Measurements from ENCODE around the gene TEX53.

TEX53 gene

GRCh38 chr9:114674076-114674797, 16.6 kb upstream of the TEX53 start:
- TF ChIP-seq GATA1 (IDR thresholded peaks at IDR 0.05; ENCODE audit: low read depth, low read length) = no peak
- no peak for TF ChIP-seq POLR2A (IDR thresholded peaks at IDR 0.05; ENCODE audit: low read length)
- DNase-seq = no peak

- TF ChIP-seq POLR2A (IDR thresholded peaks at IDR 0.05; ENCODE audit: low read length) = no peak
- TF ChIP-seq GATA1 (IDR thresholded peaks at IDR 0.05; ENCODE audit: low read depth, low read length) = no peak
- no peak for DNase-seq
Measured at GRCh38 chr9:114671605-114672004, 14.0 kb upstream of the TEX53 start.

GRCh38 chr9:114669961-114670360, 12.4 kb upstream of the TEX53 start:
- no peak for DNase-seq
- no peak for TF ChIP-seq POLR2A (IDR thresholded peaks at IDR 0.05; ENCODE audit: low read length)
- no peak for TF ChIP-seq GATA1 (IDR thresholded peaks at IDR 0.05; ENCODE audit: low read depth, low read length)

DNA sequence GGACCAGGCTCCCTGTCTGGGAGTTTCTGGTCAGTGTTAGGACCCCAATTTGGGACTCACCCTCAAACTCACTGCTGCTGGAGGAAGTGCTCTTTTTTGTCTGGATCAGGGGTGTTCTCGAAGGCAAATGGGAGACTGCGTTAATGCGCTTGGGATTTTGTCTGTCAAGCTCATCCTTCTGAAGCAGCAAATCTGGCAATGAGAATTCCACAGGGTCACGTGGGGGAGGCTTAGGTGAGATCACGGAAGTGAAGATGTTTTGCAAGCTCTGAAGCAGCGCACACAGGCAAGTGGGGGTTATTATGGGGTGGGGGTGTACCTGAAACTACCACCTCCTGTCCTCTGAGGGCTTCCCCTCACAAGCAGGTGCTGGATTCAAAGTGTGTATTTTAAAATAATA, 10.5 kb upstream of the TEX53 start:
- no peak for DNase-seq

GRCh38 chr9:114666851-114667250, 9.2 kb upstream of the TEX53 start:
- DNase-seq = no peak
- TF ChIP-seq GATA1 (IDR thresholded peaks at IDR 0.05; ENCODE audit: low read depth, low read length) = no peak
- no peak for TF ChIP-seq POLR2A (IDR thresholded peaks at IDR 0.05; ENCODE audit: low read length)

More for the DNA sequence above, 10.5 kb upstream of the TEX53 start:
- no peak for TF ChIP-seq POLR2A (IDR thresholded peaks at IDR 0.05; ENCODE audit: low read length)
- no peak for TF ChIP-seq GATA1 (IDR thresholded peaks at IDR 0.05; ENCODE audit: low read depth, low read length)

DNA sequence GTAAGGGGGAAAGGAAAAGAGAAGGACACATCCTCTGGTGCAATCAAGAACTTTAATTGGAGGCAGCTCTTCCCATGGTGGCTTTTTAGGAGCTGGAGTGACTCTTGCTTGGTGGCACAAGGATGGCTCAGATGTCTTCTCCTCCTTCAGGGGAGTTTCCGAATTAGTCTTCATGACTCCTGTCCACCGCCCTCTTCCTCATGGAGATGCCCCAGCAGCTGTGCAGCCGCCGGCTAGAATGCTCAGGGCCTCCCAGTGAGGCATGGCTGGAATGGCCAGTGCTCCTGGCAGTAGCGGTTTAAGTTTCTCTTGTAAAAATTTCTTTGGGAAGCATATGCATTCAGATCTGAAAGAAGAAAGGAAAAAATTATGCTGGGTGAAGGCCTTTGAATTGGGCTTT, 8.8 kb upstream of the TEX53 start:
- DNase-seq = no peak
- TF ChIP-seq GATA1 (IDR thresholded peaks at IDR 0.05; ENCODE audit: low read depth, low read length) = no peak
- TF ChIP-seq POLR2A (IDR thresholded peaks at IDR 0.05; ENCODE audit: low read length) = no peak

DNA sequence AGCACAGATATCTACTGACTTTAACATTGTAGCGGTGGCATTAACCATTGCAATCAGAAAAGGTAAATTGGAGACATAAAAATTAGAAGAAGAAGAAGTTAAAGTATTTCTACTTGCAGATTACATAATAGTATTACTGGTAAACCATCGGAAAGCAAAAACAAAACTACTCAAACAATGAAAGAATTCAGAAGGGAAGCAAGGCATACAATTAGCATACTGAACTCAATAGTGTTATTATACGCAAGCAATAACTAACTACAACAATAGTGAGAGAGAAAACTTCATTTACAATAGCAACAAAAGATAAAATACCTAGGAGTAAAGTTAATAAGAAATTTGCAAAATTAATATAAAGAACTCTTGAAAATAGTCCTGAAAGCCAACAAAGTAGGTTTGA, 6.6 kb upstream of the TEX53 start:
- TF ChIP-seq GATA1 (IDR thresholded peaks at IDR 0.05; ENCODE audit: low read depth, low read length) (no peak), POLR2A (IDR thresholded peaks at IDR 0.05; ENCODE audit: low read length) (no peak)
- DNase-seq = no peak

- peak; percentile 21 to 64 for DNase-seq
- TF ChIP-seq POLR2A (IDR thresholded peaks at IDR 0.05; ENCODE audit: low read length) = no peak
- no peak for TF ChIP-seq GATA1 (IDR thresholded peaks at IDR 0.05; ENCODE audit: low read depth, low read length)
Measured at GRCh38 chr9:114662081-114662989, 4.7 kb upstream of the TEX53 start.

- no peak for TF ChIP-seq GATA1 (IDR thresholded peaks at IDR 0.05; ENCODE audit: low read depth, low read length)
- no peak for TF ChIP-seq POLR2A (IDR thresholded peaks at IDR 0.05; ENCODE audit: low read length)
- DNase-seq = no peak
Measured at GRCh38 chr9:114656301-114656700, 1.3 kb downstream of the TEX53 start.

GRCh38 chr9:114655689-114656088, 1.9 kb downstream of the TEX53 start:
- no peak for TF ChIP-seq GATA1 (IDR thresholded peaks at IDR 0.05; ENCODE audit: low read depth, low read length)
- TF ChIP-seq POLR2A (IDR thresholded peaks at IDR 0.05; ENCODE audit: low read length) = no peak
- DNase-seq = no peak

DNA sequence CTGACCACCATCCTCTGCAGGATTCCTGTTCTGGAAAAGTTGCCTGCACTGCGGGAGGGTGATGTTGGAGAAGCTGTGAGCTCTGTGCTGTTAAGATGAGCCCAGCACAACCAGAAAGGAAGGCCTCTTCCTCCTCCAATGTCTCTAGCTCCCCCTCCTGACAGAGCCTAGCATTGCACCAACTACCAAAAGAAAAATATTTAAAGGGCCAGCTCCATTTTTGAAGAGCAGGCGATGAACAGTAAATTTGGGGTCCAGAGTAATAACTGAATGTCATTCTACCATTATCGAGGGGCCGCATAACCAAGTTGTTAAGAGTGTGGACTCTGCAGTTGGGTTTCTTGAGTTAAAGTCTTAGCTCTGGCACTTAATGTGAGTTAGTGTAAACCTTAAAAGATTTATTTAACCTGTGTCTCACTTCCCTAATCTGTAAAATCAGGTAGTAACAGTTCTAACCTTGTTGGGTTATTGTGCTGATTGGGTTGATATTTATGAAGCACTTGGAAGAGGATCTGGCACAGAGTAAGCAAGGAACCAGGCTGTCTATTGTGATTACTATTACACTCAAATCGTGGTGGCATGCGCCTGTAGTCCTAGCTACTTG, 3.9 kb downstream of the TEX53 start:
- peak; percentile 70 to 83 for DNase-seq
- TF ChIP-seq POLR2A (IDR thresholded peaks at IDR 0.05; ENCODE audit: low read length) (no peak), GATA1 (IDR thresholded peaks at IDR 0.05; ENCODE audit: low read depth, low read length) (no peak)

GRCh38 chr9:114652776-114653555, 4.6 kb downstream of the TEX53 start:
- DNase-seq = no peak
- TF ChIP-seq GATA1 (IDR thresholded peaks at IDR 0.05; ENCODE audit: low read depth, low read length) (no peak), POLR2A (IDR thresholded peaks at IDR 0.05; ENCODE audit: low read length) (no peak)

DNA sequence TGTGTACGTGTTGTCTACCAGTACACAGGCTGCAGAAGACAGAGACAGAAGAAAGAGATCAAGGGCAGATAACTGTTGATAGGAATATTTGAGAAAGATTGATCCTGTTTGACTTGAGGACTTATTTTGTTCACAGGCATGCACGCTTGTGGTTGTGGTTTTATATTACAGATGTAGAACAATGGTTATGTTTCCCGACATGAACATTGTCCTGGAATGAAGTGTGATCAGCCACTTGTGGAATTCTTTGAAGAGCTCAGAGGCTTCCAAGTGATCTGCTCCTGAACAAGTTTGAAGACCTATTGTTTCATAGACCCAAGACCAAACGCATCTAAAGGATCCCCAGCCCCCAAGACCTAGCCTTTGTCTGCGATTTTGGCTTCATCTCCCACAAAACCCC, 13.7 kb downstream of the TEX53 start:
- TF ChIP-seq POLR2A (IDR thresholded peaks at IDR 0.05; ENCODE audit: low read length) = no peak
- DNase-seq = no peak

GRCh38 chr9:114643001-114643400, 14.6 kb downstream of the TEX53 start:
- TF ChIP-seq GATA1 (IDR thresholded peaks at IDR 0.05; ENCODE audit: low read depth, low read length) (no peak), POLR2A (IDR thresholded peaks at IDR 0.05; ENCODE audit: low read length) (no peak)
- no peak for DNase-seq

Measured in erythroblast (primary cell).